ENCODE data around the gene PM20D2.

The PM20D2 gene

DNA sequence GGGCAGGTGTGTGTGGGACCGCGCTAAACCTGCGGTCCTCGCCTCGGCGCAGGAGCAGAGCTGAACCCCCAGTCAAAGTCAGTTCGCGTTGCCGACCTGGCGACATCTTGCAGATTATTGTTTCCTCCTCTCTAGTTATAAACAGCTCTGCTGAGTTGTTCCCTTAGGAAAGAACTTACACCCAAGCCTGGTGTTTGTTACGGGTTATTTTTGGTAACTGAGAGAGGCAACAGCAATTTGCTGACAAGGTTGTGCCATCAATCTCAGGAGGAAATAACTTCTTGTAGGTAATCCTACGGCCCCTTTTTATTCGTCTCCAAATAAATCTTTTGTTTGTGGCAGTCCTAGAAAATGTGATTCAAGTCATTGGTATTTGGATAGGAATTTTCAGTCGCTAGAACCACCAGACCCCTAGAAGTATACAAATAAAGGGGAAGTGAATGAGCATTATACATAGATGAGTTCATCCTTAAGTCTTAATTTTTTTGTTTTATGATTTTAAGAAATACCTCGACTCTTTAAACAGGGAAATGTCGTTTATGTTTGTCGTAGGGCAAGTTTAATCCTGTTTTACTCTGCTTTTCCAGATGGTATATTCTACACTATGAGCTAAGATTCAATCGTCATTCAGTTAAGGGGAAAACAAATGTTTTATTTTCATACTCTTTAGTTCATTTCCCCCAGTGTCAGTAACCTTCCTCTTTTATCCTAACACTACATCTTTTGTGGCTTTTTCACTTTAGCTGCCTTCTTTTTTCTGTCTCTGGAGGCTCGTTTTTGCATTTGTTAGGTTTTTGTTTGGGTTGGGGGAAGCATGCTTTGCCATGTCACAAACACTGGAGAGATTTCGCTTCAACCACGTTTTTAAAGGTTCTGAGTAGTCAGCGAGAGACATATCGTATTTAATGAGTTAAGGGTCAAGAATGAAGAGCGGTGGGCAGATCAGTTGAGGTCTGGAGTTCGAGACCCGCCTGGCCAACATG is 1.2 kb downstream of the PM20D2 start:
- DNase-seq = peak; percentile 49

DNA sequence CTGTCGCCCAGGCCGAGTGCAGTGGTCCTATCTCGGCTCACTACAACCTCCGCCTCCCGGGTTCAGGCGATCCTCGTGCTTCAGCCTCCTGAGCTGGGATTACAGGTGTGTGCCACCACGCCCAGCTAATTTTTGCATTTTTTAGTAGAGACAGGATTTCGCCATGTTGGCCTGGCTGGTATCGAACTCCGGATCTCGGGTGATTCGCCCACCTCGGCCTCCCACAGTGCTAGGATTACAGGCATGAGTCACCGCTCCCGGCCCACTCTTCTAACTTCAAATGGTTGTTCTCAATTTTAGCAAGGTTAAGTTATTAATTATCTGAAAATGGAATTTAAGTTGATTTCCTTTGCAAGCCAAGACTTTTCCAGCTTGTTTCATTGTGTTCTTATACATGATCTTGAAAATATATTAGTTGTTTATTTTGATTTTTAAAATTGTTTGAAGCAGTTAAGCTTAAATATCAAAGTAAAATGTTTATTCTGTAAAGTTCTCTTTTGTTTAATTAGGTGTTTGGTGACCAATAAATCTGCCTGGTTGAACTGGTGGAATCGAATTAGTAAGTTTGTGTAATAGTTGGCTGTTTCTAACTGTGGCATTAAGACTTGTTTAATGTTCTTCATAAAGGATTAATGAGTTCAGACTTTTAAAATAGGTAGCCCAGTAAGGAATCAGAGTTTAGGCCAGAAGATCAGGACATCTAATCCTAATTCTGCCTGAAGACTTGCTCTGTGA is 2.3 kb downstream of the PM20D2 start:
- DNase-seq = peak; percentile 8

DNA sequence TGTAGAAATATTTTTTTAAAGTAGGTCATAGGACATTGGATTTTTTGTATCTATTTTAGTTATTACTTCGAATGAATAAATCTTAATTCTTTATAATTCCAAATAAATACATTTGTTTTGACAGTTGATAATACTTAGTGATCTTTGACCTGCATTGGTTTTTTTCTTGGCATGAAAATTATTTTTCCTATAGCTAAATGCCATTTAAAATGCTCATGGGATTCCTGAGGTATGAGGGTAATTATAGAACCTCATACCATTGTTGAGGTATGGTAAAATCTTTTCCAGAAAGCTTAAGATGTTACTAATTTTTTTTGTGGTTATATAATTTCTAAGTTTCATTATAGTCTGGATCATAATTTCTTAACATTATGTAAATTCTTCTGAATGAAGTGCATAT is 8.3 kb downstream of the PM20D2 start:
- no peak for DNase-seq

DNA sequence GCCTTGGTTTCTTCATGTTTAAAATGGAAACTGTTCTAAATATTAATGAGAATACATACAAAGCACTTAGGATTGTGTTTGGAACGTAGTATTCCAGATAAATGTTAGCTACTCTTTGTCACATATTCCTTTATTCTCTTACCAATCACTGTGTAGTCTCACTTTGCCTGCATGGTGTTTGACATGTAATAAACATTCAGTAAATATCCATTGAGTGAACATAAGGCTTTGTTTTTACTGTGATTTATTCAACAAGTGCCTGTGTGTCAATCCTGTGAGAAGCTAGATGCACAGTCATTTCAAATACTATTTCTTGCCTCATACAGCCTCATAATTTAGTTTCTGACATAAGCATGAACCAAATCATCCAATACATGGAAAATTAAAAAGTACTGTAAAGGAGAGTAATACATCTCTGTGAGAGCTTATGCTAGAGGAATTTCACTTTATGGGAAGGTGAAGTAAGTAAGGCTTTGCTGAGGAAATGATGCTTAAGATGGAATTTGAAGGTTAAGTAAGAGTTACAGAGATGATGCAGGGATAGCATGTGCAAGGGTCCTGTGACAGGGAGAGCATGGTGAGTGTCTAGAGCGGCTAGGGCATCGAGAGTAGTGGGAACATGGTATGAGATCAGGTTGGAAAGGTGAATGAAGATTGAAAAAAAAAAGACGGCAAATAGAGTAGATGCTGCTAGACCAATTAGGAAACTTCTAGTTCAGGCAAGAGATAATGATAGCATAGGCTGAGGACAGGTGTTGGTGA is 14.7 kb downstream of the PM20D2 start:
- no peak for DNase-seq

DNA sequence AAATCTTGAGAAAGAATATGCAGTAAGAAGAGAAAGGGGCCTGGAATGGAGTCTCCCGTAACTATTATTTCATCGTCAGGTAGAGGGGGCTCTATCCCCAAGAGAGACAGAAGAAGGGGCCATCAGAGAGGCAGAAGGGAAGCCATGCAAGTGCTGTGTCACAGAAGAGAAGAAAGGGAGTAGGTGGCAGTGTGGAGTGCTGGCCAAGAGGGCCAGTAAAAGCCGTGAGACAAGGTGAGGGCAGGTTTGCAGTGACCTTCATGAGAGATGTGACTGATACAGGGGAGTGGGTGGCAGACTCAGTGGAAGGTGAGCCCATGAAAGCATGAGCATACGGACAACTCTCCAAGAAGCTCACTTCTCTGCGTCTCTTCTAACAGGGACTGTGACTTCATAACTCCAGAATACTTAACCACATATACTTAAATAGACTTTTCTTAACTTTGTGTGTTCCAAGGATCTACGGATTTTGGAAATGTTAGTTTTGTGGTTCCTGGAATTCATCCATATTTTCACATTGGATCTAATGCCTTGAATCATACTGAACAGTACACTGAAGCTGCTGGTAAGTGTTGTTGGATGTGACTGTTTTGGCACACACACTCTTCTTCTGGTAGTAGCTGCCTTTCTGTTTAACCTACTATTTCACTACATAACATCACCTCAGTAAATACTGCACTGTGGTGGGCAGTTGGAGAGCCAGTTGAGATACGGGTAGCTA is 15.6 kb downstream of the PM20D2 start:
- DNase-seq = no peak

DNA sequence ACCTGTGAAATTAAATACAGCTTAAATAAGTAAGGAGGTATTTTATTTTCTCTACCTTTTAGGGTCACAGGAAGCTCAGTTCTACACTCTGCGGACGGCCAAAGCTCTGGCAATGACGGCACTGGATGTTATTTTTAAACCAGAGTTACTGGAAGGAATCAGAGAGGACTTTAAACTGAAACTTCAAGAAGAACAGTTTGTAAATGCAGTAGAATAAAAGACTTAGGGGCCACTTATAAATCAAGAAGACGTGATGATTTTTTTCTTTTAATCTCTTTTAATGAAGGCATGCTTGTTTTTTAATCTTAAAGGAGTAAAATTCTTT is 16.2 kb downstream of the PM20D2 start:
- DNase-seq = no peak

DNA sequence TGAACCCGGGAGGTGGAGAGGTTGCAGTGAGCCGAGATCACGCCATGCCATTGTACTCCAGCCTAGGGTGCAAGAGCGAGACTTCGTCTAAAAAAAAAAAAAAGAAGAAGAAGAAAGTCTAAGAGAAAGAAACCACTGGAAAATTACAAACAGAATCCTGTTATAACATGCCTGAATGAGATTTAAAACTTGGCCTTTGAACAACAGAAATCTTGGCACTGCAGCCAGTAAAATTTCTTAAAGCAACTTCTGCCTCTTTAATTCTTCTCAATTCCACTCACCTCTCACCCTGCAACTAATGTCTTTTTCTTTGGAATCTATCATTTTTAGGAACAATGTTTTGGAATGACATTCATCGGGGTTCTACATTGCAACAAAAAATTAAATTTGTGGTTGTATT is 26.3 kb downstream of the PM20D2 start:
- DNase-seq = no peak

DNA sequence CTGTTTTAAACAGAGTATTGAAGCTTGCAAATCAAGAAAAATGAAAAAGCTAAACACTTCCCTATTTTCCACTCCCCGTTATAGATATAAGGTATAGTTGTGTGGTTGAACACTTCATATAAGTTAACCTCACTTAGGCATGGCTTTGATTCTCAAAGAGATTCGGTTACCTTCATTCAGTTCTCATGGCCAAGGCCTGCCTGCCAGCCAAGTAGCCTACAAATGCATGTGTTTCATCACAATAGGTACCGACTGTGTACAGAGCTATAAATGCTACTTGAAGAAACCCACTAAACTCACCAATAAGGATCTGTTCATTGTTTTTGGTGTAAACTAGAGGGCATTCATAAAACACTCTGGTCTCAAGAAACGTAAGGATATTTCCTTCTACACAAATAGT is 27.8 kb downstream of the PM20D2 start:
- no peak for DNase-seq

DNA sequence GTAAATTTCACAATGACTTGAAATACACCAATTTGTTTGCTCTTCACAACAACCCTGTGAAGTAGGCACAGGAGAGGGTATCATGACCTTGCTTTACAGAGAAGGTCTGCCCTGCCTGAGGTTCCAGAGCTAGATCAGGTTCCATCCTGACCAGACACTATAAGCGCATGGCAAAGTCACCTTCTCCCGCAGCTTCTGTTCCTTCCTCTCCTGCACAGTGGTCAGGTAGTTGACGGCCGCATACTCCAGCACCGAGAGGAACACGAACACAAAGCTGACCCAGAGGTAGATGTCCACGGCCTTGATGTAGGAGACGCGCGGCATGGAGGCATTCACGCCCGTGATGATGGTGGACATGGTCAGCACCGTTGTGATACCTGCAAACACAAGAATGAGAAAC is 34.3 kb downstream of the PM20D2 start:
- DNase-seq = no peak

DNA sequence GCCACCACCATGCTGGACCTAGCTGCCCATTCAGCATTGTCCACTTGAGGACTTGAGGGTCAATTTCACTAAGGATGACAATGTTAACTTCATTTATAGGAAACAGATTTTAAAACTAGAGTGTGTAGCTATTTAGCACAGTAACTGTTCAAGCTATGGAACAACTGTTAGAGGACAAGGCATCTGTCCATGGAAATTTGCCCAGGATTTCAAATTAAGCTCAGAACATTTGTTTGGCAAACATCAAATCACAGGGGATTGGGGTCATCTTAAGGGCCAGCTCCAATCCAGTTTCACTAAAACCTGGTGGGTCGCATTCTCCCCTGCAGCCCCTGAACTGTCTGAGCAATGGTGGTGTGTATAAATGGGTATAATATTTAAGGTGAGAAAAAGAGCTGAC is 35.1 kb downstream of the PM20D2 start:
- DNase-seq = no peak

DNA sequence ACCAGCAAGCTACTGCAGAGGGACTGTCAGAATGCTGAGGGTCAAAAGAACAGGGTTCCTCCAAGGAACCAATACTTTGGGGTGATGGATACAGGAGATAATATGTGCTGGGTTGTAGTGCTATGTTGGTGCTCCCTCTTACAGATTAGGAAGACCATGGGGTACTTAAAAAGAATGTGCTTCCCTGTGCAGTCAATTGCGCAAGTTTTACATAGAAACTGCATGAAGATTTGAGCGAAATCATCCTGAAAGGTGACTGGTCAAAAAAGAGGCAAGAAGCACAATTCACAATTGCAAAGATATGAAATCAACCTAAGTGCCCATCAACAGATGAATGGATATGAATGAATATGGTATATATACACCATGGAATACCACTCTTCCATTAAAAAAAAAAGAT is 37.4 kb downstream of the PM20D2 start:
- no peak for DNase-seq

DNA sequence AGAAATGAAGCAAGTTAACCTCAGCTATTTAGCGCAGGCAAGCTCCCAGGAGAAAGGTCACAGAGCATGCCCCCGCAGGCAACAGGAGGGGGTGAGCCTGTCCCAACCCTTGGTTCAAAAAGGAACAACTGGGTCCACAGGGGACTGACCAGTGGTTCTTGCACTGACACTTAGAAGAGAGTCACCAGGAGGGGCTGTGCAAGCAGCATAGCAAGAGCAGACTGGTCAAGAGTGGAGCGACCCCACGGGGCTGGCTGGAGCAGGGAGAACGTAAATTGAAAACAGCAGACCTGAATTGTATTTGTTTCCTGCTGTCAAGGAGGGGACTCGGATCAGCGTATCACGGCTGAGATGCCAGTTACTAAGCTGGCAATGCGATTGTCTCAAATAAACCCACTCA is 38.5 kb downstream of the PM20D2 start:
- DNase-seq = no peak

DNA sequence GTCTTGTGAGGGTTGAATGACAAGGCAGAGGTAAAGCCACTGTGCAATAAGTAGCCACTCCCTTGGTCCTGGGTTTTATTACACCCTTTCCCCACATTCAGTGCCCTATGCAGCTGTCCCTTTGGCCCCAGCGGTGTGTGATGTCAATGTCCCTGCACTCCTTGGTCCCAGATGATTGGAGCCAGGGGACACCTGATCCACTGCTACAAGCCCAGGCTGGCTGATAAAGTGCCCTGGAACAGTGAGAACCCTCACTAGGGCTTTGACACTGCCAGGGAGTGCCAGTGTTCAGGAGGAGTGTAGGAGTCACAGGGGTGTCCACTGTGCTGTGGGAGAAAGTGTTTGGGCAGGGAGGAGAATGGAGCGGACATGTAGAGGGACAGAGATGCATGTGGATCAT is 40.9 kb downstream of the PM20D2 start:
- DNase-seq = no peak

DNA sequence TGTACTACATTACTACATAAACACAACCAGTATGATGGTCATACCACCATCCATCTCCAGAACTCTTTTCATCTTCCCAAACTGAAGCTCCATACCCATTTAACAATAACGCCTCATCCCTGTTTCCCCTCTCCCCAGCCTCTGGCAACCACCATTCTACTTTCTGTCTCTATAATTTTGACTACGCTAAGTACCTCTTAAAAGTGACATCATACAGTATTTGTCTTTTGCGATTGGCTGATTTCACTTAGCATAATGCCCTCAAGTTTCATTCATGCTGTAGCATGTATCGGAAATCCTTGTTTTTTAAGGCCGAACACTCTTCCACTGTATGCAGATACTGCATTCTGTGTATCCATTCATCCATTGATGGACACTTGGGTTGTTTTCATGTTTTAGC is 41.6 kb downstream of the PM20D2 start:
- no peak for DNase-seq

DNA sequence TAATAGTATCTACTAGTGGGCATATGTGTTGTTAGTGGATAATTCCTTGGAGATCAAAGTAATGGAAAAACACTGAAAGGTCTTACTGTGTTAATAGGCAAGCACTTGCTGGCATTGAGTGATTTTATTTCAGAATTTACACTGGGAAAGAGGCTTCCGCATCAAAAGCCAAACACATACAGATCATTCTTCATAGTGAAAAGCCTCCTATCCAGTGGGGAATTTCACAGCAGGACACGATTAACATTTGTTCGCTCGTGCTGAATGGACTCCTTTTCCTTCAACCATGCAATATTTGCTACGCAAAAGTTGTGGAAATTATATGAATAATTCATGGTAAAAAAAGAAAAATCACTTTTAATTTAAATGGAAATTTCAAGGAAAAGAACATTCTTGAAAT is 44.9 kb downstream of the PM20D2 start:
- no peak for DNase-seq

DNA sequence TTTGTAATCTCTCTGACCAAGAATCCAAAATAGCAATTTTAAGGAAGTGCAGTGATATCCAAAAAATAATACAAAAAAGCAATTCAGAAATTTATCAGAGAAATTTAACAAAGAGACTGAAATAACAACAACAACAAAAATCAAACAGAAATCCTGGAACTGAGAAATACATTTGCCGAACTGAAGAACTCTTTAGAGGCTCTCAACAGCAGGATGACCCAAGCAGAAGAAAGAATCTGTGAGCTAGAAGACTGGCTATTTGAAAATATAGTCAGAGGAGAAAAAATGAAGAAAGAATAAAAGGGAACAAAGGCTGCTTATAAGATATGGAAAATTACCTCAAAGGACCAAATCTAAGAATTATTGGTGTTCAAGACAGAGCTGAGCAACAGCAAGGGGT is 48.7 kb downstream of the PM20D2 start:
- DNase-seq = no peak

DNA sequence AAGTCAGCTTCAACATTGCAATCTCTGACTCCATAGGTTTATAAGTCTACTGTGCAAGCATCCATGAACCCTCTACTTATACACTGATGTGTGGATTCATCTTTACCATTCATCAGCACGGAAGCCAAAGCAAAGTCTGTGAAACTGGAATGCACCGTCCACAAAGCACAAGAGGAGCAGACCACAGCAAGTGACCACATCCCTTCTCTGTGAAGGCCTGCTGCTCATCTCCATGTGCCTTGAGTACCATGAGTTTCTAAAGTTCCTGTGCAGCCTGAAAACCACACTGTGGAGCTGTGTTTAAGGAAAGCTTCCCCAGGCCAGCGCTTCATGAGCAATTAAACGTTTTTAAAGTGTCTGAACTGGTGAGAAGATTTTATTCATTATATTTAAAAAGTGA is 51.3 kb downstream of the PM20D2 start:
- peak; percentile 83 for DNase-seq

DNA sequence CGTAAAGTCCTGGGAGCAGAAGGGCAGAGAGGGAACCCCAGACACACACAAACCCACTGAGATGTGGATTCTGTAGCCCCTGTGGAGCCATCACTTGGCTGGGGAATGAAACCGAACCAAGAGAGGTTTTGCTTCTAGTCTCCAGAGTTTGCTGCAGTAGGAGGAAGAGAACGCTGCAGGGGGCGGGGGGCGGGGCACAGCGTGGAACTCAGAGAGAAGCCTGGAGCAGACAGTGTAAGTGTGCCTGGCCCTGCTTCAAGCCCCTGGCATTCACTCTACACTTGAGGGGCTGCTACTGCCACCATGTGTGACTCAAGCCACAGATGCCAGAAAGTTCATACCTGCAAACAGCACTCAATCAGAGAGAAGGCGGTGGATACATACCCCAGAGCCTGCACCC is 52.4 kb downstream of the PM20D2 start:
- DNase-seq = no peak

DNA sequence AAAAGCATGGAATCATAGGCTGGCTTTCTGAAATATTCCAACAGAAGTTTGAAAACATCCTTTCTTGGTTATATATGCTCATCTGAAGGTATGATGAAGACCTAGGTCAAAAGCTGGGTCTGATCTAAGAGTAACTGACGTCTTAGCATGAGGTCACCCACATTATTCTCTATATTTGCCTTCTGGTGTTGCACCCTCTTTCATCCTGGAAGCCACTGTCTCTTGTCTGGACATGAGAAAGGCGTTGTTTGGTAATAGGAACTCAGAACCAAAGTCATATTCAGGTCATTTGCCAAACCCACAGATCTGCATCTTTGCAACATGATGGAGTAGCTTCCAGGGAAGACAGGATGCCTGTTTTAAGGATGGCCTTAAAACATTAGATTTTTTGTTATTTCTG is 53.7 kb downstream of the PM20D2 start:
- DNase-seq = peak; percentile 18

DNA sequence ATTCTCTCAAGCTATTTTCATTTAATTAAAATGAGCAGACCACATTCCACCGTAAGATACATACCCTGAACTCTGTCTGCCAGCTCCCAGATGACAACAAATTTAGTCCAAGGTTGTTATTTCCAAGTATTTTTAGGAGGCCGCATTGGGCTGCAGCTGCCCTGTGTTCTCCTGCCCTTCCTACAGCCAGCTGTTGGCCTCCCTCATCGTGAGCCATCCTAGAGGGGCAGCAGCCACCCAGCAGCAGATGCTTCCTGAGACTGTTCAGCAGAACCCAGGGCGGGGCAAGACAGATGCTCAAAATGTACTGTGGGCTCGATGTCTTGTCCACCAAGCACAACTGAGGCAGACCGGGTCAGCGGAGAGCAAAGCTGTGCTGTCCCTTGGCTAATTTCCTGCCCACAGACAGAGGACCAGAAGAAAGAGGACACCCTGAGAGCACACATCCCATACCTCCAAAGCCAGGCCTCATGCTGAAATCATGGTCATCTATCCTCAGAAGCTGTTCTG is 54.9 kb downstream of the PM20D2 start:
- no peak for DNase-seq

DNA sequence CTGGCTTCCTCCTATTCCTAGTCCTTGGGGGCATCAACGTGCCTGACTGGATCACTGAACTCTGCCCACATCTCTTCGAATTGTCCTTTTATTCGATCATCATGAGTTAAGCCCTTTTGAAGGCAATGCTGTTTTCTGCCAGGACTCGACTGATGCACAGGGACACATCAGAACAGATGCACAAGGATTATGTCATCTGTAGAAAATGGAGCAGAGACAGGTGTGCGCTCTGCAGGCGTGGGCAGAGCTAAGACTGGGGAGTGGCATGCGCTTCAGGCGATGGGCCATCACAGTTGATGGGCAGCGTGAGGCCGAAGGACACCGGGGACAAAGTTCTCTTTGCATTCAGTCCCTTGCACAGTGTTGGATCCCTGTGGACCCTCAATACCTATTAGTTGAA is 58.2 kb downstream of the PM20D2 start:
- no peak for DNase-seq

DNA sequence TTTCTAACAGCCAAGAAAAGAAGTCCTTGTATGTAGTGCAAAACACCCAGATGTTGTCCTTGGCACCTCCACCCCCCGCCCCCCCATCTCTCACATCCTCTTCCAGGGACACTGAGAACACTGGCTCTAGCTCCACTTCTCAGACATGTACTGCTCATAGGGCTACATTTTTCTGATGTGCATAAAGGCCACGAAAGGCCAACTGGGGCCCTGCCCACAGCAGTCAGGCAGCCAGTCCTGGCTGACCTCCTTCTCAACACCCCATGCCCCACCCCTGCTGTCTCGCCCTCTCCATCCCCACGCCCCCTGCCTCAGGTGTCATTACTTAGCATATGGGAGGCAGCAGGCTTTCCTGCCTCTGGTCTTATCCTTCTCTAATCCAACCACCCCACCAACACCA is 60.0 kb downstream of the PM20D2 start:
- peak; percentile 10 for DNase-seq

DNA sequence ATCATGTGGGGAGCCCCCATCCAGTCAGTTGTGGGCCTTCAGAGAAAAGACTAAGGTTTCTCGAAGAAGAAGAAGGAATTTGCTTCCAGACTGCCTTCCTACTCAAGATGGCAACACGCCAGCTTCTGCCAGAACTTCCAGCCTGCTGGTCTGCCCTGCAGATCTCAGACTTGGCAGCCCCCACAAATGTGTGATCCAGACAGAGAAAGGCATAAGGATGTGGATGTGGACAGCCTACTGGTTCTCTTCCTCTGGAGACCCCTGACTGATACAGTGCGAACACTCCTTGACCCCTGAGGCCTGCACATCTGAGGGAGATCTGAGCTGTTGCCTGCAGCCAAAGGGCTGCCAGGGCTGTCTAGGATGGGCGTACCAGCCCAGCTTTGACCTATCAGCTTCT is 62.7 kb downstream of the PM20D2 start:
- no peak for DNase-seq
